H1 (cell line): ENCODE data around the gene CEACAM16. TPM values are rescaled to one million over a fixed set of nuclear protein-coding genes. Genes with fewer than 3 reads are reported as not detected.

ENCODE experiments used
- CTCF ChIA-PET: fragments of 300-600 bp; sonication (Branson Sonifier 250); formaldehyde crosslinking; loops from one replicate; lab custom pipeline; 2021; ENCODE audit not compliant: partially characterized antibody; lab: Charles Lee
- POLR2A ChIA-PET: fragments of 300-600 bp; sonication (Branson Sonifier 250); formaldehyde crosslinking; loops from one replicate; lab custom pipeline; 2021; ENCODE audit warnings: inconsistent platforms; ENCODE audit not compliant: partially characterized antibody; lab: Charles Lee
- DNase-seq, 2 experiments: peaks; one replicate each; pipeline versions ENCODE4 v3.0.0 to v3.0.0-alpha.2; 2010 to 2022; ENCODE audit warnings: low spot score in 2 of 2, low read depth in 1 of 2, mixed read lengths in 1 of 2
- FAIRE-seq: peaks from 2 replicates; lab custom pipeline; 2011; peaks lifted over from hg19 to GRCh38; lab: Jason Lieb, UNC
- H2AFZ ChIP-seq: 2 replicates; pipeline ENCODE4 v1.8.1; 2012; ENCODE audit warnings: low read length, inconsistent platforms
- H2AK5ac ChIP-seq: 2 replicates; pipeline ENCODE4 v1.6.1; 2013; ENCODE audit warnings: low read depth, low read length
- H2BK120ac ChIP-seq: replicated peaks from 2 replicates; pipeline ENCODE3; 2013; ENCODE audit warnings: low read depth, low read length, inconsistent platforms
- H2BK12ac ChIP-seq: 2 replicates; pipeline ENCODE4 v1.6.1; 2013; ENCODE audit warnings: low read depth, low read length
- H2BK15ac ChIP-seq: 2 replicates; pipeline ENCODE4 v1.6.1; 2013; ENCODE audit warnings: low read length
- H2BK20ac ChIP-seq: 2 replicates; pipeline ENCODE4 v1.6.1; 2013; ENCODE audit warnings: low read length
- H2BK5ac ChIP-seq: 2 replicates; pipeline ENCODE4 v1.6.1; 2013; ENCODE audit warnings: low read depth, low read length
- H3K14ac ChIP-seq: 2 replicates; pipeline ENCODE4 v1.6.1; 2013; ENCODE audit warnings: inconsistent platforms; ENCODE audit not compliant: insufficient read length
- H3K18ac ChIP-seq: 2 replicates; pipeline ENCODE4 v1.6.1; 2013; ENCODE audit warnings: low read length; ENCODE audit errors: extremely low read depth
- H3K23ac ChIP-seq: 2 replicates; pipeline ENCODE4 v1.6.1; 2013; ENCODE audit warnings: inconsistent platforms; ENCODE audit not compliant: insufficient read length
- H3K23me2 ChIP-seq: 2 replicates; pipeline ENCODE4 v1.6.1; 2013; ENCODE audit warnings: low read depth, low read length
- H3K27ac ChIP-seq: 2 replicates; pipeline ENCODE4 v1.6.1; 2011; ENCODE audit warnings: low read depth, low read length, inconsistent platforms
- H3K27me3 ChIP-seq, 4 experiments: replicated peaks in 1 of 4; 1 replicate in 1 of 4; 2 replicates in 3 of 4; pipeline versions ENCODE4 v1.6.1 to v1.8.1; 2011 to 2013; ENCODE audit warnings: low read length in 3 of 4, mild to moderate bottlenecking in 3 of 4, inconsistent platforms in 2 of 4, mixed read lengths in 2 of 4, moderate library complexity in 1 of 4; ENCODE audit not compliant: control insufficient read depth in 3 of 4, insufficient read depth in 3 of 4; ENCODE audit errors: extremely low read depth in 1 of 4
- H3K36me3 ChIP-seq, 4 experiments: 2 replicates each; pipeline versions ENCODE4 v1.6.1 to v1.8.1; 2011 to 2013; ENCODE audit warnings: mild to moderate bottlenecking in 4 of 4, low read length in 3 of 4, moderate library complexity in 2 of 4, control low read depth in 1 of 4, inconsistent platforms in 1 of 4; ENCODE audit not compliant: insufficient read depth in 4 of 4, control insufficient read depth in 2 of 4
- H3K4ac ChIP-seq: replicated peaks from 2 replicates; pipeline ENCODE3; 2013; ENCODE audit warnings: low read length, low read depth, mixed read lengths, inconsistent platforms; ENCODE audit not compliant: insufficient read length
- H3K4me1 ChIP-seq, 4 experiments: replicated peaks in 1 of 4; 1 replicate in 1 of 4; 2 replicates in 3 of 4; pipeline versions ENCODE4 v1.6.1 to v1.8.1; 2011 to 2013; ENCODE audit warnings: low read length in 3 of 4, inconsistent platforms in 2 of 4, mixed read lengths in 1 of 4; ENCODE audit not compliant: insufficient read depth in 4 of 4, control insufficient read depth in 3 of 4
- H3K4me2 ChIP-seq, 2 experiments: 2 replicates each; pipeline versions ENCODE4 v1.6.1 to v1.8.1; 2011 to 2013; ENCODE audit warnings: low read depth in 2 of 2, low read length in 2 of 2, control low read depth in 1 of 2, inconsistent platforms in 1 of 2, mild to moderate bottlenecking in 1 of 2; ENCODE audit not compliant: insufficient read depth in 1 of 2
- H3K4me3 ChIP-seq, 4 experiments: fragments of 200-600, 300-600 bp in 1 of 4; sonication (generic), shearing (Covaris generic), sonication (Bioruptor Twin) in 1 of 4; 2 replicates each; pipeline versions ENCODE4 v1.5.1 to v1.8.1; 2011 to 2016; ENCODE audit warnings: low read length in 4 of 4, low read depth in 3 of 4, control low read depth in 2 of 4, inconsistent platforms in 2 of 4, mild to moderate bottlenecking in 2 of 4, mixed read lengths in 1 of 4, moderate library complexity in 1 of 4; ENCODE audit not compliant: insufficient read depth in 2 of 4; ENCODE audit errors: extremely low read depth in 1 of 4
- H3K56ac ChIP-seq: replicated peaks from 2 replicates; pipeline ENCODE3; 2013; ENCODE audit warnings: low read depth, mild to moderate bottlenecking, mixed read lengths, low read length, inconsistent platforms; ENCODE audit not compliant: insufficient read length
- H3K79me1 ChIP-seq: 2 replicates; pipeline ENCODE4 v1.6.1; 2013; ENCODE audit warnings: low read depth, low read length, control low read depth
- H3K79me2 ChIP-seq, 2 experiments: 2 replicates each; pipeline versions ENCODE4 v1.6.1 to v1.8.1; 2012 to 2013; ENCODE audit warnings: low read length in 2 of 2, mild to moderate bottlenecking in 2 of 2, inconsistent platforms in 1 of 2; ENCODE audit not compliant: insufficient read depth in 2 of 2, control insufficient read depth in 1 of 2
- H3K9ac ChIP-seq, 4 experiments: replicated peaks in 1 of 4; 1 replicate in 1 of 4; 2 replicates in 3 of 4; pipeline versions ENCODE4 v1.6.1 to v1.8.1; 2011 to 2013; ENCODE audit warnings: low read depth in 3 of 4, low read length in 3 of 4, control low read depth in 2 of 4, mild to moderate bottlenecking in 2 of 4, moderate library complexity in 2 of 4, inconsistent platforms in 1 of 4; ENCODE audit errors: extremely low read depth in 1 of 4
- H3K9me3 ChIP-seq, 2 experiments: 2 replicates each; pipeline versions ENCODE4 v1.6.1 to v1.8.1; 2012 to 2013; ENCODE audit warnings: mild to moderate bottlenecking in 2 of 2, moderate library complexity in 2 of 2, control low read depth in 1 of 2, inconsistent platforms in 1 of 2, low read depth in 1 of 2, low read length in 1 of 2, mixed read lengths in 1 of 2; ENCODE audit not compliant: insufficient read depth in 2 of 2
- H4K20me1 ChIP-seq, 2 experiments: replicated peaks in 1 of 2; 2 replicates each; pipeline versions ENCODE3 to v1.8.1; 2011 to 2013; ENCODE audit warnings: inconsistent platforms in 2 of 2, low read length in 2 of 2, mild to moderate bottlenecking in 1 of 2; ENCODE audit not compliant: insufficient read depth in 2 of 2, control insufficient read depth in 1 of 2
- H4K5ac ChIP-seq: 2 replicates; pipeline ENCODE4 v1.6.1; 2013; ENCODE audit warnings: low read length, low read depth, mixed read lengths, inconsistent platforms; ENCODE audit not compliant: insufficient read length
- H4K8ac ChIP-seq: 2 replicates; pipeline ENCODE4 v1.8.0; 2013; ENCODE audit warnings: mild to moderate bottlenecking, moderate library complexity, low read length, inconsistent platforms; ENCODE audit not compliant: insufficient read depth; ENCODE audit errors: extremely low read depth
- H4K91ac ChIP-seq: replicated peaks from 2 replicates; pipeline ENCODE3; 2013; ENCODE audit warnings: low read length, mixed read lengths, inconsistent platforms; ENCODE audit not compliant: insufficient read length
- CTBP2 ChIP-seq: IDR thresholded peaks from 2 replicates; pipeline ENCODE4 v1.7.0; 2011; ENCODE audit warnings: borderline replicate concordance, mild to moderate bottlenecking, moderate library complexity, mixed read lengths, low read length; ENCODE audit not compliant: insufficient read depth, insufficient read length
- GABPA ChIP-seq: IDR thresholded peaks from 2 replicates; pipeline ENCODE4 v1.6.1; 2011; ENCODE audit warnings: mild to moderate bottlenecking, low read length, moderate library complexity, borderline replicate concordance; ENCODE audit not compliant: insufficient read depth
- JUN ChIP-seq: IDR thresholded peaks from 2 replicates; pipeline ENCODE4 v1.6.1; 2011; ENCODE audit warnings: low read depth, mild to moderate bottlenecking, improper control_type of control experiment, low read length
- NRF1 ChIP-seq: IDR thresholded peaks from 2 replicates; pipeline ENCODE4 v1.6.1; 2011; ENCODE audit warnings: mild to moderate bottlenecking, low read depth, low read length, improper control_type of control experiment
- RXRA ChIP-seq: IDR thresholded peaks from 2 replicates; pipeline ENCODE4 v1.6.1; 2011; ENCODE audit warnings: low read depth, mild to moderate bottlenecking, low read length, moderate library complexity; ENCODE audit not compliant: insufficient read depth
- SP2 ChIP-seq: IDR thresholded peaks from 2 replicates; pipeline ENCODE4 v1.6.1; 2012; ENCODE audit warnings: mild to moderate bottlenecking, low read length, inconsistent platforms
- WGBS, 2 experiments: shearing (Covaris generic) in 1 of 2; methylation state at CpG; one replicate each; pipeline versions ENCODE4 v1.1.6 to v1.1.7; 2013 to 2015; ENCODE audit warnings: low lambda C conversion rate in 2 of 2, mixed read lengths in 2 of 2, inconsistent platforms in 1 of 2, low coverage in 1 of 2, missing lambda C conversion rate in 1 of 2; ENCODE audit not compliant: insufficient replicate concordance in 2 of 2, insufficient coverage in 1 of 2, insufficient read length in 1 of 2; ENCODE audit errors: extremely low coverage in 1 of 2, missing lambda C conversion rate in 1 of 2; 5-methylcytosine and 5-hydroxymethylcytosine counted together
- polyA plus RNA-seq, 7 experiments: library from polyadenylated mRNA; depleted of rRNA in 3 of 7; stranded (reverse) in 5 of 7; unstranded in 2 of 7; fragments of >200 nt in 5 of 7; fragments of 200-250 nt in 2 of 7; gene quantifications; 1 replicate in 5 of 7; 2 replicates in 1 of 7; 4 replicates in 1 of 7; pipeline versions ENCODE4 v1.2.1 to v1.2.3, GENCODE V29; 2011 to 2013; ENCODE audit warnings: missing spikeins in 2 of 7, mixed read lengths in 2 of 7
- total RNA-seq: library from RNA; stranded (reverse); fragmentation: NEBNext Ultra II Directional; extraction: Animal tissue kit (Norgen Biotek cat#: 25700); gene quantifications from 2 replicates; pipeline ENCODE4 v1.2.1, GENCODE V29; 2021
- TF ChIP-seq, protein P1 (sequence below): IDR thresholded peaks from 2 replicates; pipeline ENCODE4 v1.6.1; 2011; ENCODE audit warnings: low read length, improper control_type of control experiment
- TF ChIP-seq, protein P2 (sequence below): IDR thresholded peaks from 2 replicates; pipeline ENCODE4 v1.6.1; 2011; ENCODE audit warnings: low read depth, mild to moderate bottlenecking, low read length; ENCODE audit not compliant: insufficient read depth
- TF ChIP-seq, protein P3 (sequence below): IDR thresholded peaks from 2 replicates; pipeline ENCODE4 v1.6.1; 2012; ENCODE audit warnings: inconsistent platforms

The CEACAM16 gene
- total and polyA plus RNA-seq, 2 of the 8 experiments (the other 6 are each of a cell fraction or from before 2014, with no cell fraction given) = not detected

DNA sequence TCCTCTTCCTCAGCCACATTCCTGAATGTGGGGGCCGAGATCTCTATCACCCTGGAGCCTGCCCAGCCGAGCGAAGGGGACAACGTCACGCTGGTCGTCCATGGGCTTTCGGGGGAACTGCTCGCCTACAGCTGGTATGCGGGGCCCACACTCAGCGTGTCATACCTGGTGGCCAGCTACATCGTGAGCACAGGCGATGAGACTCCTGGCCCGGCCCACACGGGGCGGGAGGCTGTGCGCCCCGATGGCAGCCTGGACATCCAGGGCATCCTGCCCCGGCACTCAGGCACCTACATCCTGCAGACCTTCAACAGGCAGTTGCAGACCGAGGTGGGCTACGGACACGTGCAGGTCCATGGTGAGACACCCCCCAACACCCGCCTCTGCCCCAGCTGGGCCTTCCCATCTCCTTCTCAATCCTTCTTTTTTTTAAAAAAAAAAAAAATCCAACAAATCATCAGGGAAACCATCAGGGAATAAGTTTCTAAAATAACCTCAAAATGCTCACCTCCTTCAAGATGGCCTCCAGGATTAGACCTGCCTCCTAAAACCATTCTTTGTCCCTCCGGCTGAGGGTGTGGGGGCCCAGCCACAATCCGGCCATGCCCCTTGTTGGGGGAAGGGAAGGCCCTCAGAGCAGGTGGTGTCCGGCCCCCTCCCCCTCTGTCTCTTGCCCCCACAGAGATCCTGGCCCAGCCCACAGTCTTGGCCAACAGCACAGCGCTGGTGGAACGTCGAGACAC lies 4.6 kb downstream of the CEACAM16 start:
- Histone ChIP-seq H2BK120ac (no peak overlapping the region), H2BK15ac (0 out of 2 replicates have a peak overlapping the region, but pooled peaks have one; percentile 29), H3K23ac (no peak overlapping the region), H4K5ac (no peak overlapping the region), H4K20me1 (no peaks in the 10 kb centered on the region), H3K23me2 (no peaks in the 10 kb centered on the region; the same call in 1 of the 2 replicates), H3K79me1 (no peaks in the 10 kb centered on the region), H3K36me3 (no peaks in the 10 kb centered on the region), H2BK12ac (no peak overlapping the region), H3K4ac (no peak overlapping the region), H3K18ac (no peak overlapping the region), H3K4me1 (no peaks in the 10 kb centered on the region; a peak in 1 of 7 replicates), H2BK20ac (no peak overlapping the region), H3K79me2 (no peaks in the 10 kb centered on the region), H4K8ac (0 out of 2 replicates have a peak overlapping the region, but pooled peaks have one; percentile 42), H3K27me3 (0 out of 7 replicates have a peak, but pooled peaks cover 0 to 2% (median 0%) of the 10 kb centered on the region in 4 experiments), H3K14ac (no peak overlapping the region), H4K91ac (peak overlapping the region; percentile 89), H3K27ac (no peak overlapping the region; the same call in 1 of the 2 replicates), H3K4me2 (no peak overlapping the region), H2BK5ac (no peak overlapping the region), H3K9me3 (no peaks in the 10 kb centered on the region), H3K56ac (no peak overlapping the region), H2AFZ (no peak overlapping the region), H3K9ac (no peak overlapping the region), H2AK5ac (no peak overlapping the region), H3K4me3 (no peak overlapping the region)
- DNase-seq = no peak
- FAIRE-seq = no peak
- ChIA-PET POLR2A (interaction anchor here (1.3 kb wide), 1 partner anchor 9 kb away, joined by 6 read pairs; no protein-coding TSS in a partner anchor), CTCF (interaction anchor here (1.2 to 1.9 kb wide), 2 partner anchors 15 to 133 kb away, joined by 3 to 5 read pairs; no protein-coding TSS in a partner anchor)
- WGBS, 2 experiments = 98% methylated on average over 16 of the region's 28 CpGs; no CpG with 5 or more reads in 1 of the 2 experiments
- TF ChIP-seq, protein P1, sequence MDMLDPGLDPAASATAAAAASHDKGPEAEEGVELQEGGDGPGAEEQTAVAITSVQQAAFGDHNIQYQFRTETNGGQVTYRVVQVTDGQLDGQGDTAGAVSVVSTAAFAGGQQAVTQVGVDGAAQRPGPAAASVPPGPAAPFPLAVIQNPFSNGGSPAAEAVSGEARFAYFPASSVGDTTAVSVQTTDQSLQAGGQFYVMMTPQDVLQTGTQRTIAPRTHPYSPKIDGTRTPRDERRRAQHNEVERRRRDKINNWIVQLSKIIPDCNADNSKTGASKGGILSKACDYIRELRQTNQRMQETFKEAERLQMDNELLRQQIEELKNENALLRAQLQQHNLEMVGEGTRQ = no peak
- TF ChIP-seq JUN = no peak
- TF ChIP-seq, protein P2, sequence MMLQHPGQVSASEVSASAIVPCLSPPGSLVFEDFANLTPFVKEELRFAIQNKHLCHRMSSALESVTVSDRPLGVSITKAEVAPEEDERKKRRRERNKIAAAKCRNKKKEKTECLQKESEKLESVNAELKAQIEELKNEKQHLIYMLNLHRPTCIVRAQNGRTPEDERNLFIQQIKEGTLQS = no peak
- no peak for TF ChIP-seq GABPA
- TF ChIP-seq NRF1 = no peak
- TF ChIP-seq SP2 = no peak
- TF ChIP-seq, protein P3, sequence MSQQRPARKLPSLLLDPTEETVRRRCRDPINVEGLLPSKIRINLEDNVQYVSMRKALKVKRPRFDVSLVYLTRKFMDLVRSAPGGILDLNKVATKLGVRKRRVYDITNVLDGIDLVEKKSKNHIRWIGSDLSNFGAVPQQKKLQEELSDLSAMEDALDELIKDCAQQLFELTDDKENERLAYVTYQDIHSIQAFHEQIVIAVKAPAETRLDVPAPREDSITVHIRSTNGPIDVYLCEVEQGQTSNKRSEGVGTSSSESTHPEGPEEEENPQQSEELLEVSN = no peak
- TF ChIP-seq RXRA = no peak
- TF ChIP-seq CTBP2 = no peak
